Thoracic aorta (tissue), 2 donors: ENCODE measurements around the gene PTPRF. TPM values are rescaled to one million over a fixed set of nuclear protein-coding genes. Genes with fewer than 3 reads are reported as not detected.

Experiments
- ATAC-seq: fragments of 150-250 bp; one replicate; pipeline ENCODE4 v1.8.0; 2017; ENCODE audit warnings: low read depth; ENCODE audit not compliant: insufficient number of reproducible peaks, low FRiP score
- DNase-seq: peaks from one replicate; pipeline ENCODE4 v3.0.0-alpha.2; 2020; ENCODE audit warnings: low spot score
- H3K27ac ChIP-seq, 2 donors: fragments of 200-600 bp; sonication (generic); 1 replicate in 1 of 2; 2 replicates in 1 of 2; pipeline ENCODE4 v1.5.1; 2016; ENCODE audit warnings: mild to moderate bottlenecking in 2 of 2, moderate library complexity in 2 of 2
- H3K27me3 ChIP-seq: fragments of 200-600 bp; sonication (generic); replicated peaks from 2 replicates; pipeline ENCODE4 v1.6.0; 2016; ENCODE audit warnings: mild to moderate bottlenecking; ENCODE audit not compliant: insufficient read depth
- H3K36me3 ChIP-seq: fragments of 200-600 bp; sonication (generic); one replicate; pipeline ENCODE4 v1.5.1; 2016
- H3K4me1 ChIP-seq, 2 donors: fragments of 200-600 bp; sonication (generic); 1 replicate in 1 of 2; 2 replicates in 1 of 2; pipeline versions ENCODE4 v1.5.1 to v1.6.0; 2016; ENCODE audit warnings: low read depth in 2 of 2, mild to moderate bottlenecking in 1 of 2; ENCODE audit not compliant: control insufficient read depth in 1 of 2
- H3K4me3 ChIP-seq: fragments of 200-600 bp; sonication (generic); 2 replicates; pipeline ENCODE4 v1.5.1; 2016; ENCODE audit warnings: mild to moderate bottlenecking
- H3K9me3 ChIP-seq: fragments of 200-600 bp; sonication (generic); 2 replicates; pipeline ENCODE4 v1.5.1; 2016
- total RNA-seq, 2 donors: library from RNA; depleted of rRNA; stranded (reverse); fragments of >200 nt; gene quantifications; one replicate each; pipeline versions ENCODE4 v1.1.0 to v1.2.3, GENCODE V29; 2016
- TF ChIP-seq, protein P1 (sequence below): fragments of 200-600 bp; sonication (generic); IDR thresholded peaks from one replicate; pipeline ENCODE4 v1.5.1; 2019; ENCODE audit warnings: antibody characterized with exemption

PTPRF gene
- total RNA-seq, 2 donors from 2014 or later, result 43.9 to 55.1 TPM

- ATAC-seq (no peak), DNase-seq (no peak)
- H3K27ac ChIP-seq, result no peak overlapping the region
- no peak overlapping the region for H3K4me3 ChIP-seq
- H3K4me1 ChIP-seq, result no peaks in the 10 kb centered on the region
- H3K27me3 ChIP-seq, result no peaks in the 10 kb centered on the region
- peaks cover 31% of the 10 kb centered on the region for H3K36me3 ChIP-seq
- TF ChIP-seq, protein P1, sequence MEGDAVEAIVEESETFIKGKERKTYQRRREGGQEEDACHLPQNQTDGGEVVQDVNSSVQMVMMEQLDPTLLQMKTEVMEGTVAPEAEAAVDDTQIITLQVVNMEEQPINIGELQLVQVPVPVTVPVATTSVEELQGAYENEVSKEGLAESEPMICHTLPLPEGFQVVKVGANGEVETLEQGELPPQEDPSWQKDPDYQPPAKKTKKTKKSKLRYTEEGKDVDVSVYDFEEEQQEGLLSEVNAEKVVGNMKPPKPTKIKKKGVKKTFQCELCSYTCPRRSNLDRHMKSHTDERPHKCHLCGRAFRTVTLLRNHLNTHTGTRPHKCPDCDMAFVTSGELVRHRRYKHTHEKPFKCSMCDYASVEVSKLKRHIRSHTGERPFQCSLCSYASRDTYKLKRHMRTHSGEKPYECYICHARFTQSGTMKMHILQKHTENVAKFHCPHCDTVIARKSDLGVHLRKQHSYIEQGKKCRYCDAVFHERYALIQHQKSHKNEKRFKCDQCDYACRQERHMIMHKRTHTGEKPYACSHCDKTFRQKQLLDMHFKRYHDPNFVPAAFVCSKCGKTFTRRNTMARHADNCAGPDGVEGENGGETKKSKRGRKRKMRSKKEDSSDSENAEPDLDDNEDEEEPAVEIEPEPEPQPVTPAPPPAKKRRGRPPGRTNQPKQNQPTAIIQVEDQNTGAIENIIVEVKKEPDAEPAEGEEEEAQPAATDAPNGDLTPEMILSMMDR, result no peak
- H3K9me3 ChIP-seq, result no peaks in the 10 kb centered on the region
These were observed 81.7 kb downstream of the PTPRF start for GRCh38 chr1:43612406-43612805.

- TF ChIP-seq, protein P1, result no peak
- peaks cover 25% of the 10 kb centered on the region for H3K36me3 ChIP-seq
- DNase-seq (no peak), ATAC-seq (no peak)
- no peak overlapping the region for H3K27ac ChIP-seq
- no peaks in the 10 kb centered on the region for H3K27me3 ChIP-seq
- no peaks in the 10 kb centered on the region for H3K9me3 ChIP-seq
- no peaks in the 10 kb centered on the region for H3K4me1 ChIP-seq
- H3K4me3 ChIP-seq, result no peak overlapping the region
These were observed 82.6 kb downstream of the PTPRF start for GRCh38 chr1:43613075-43613942.

GRCh38 chr1:43614211-43614610, 83.5 kb downstream of the PTPRF start:
- H3K4me3 ChIP-seq, result no peak overlapping the region
- no peaks in the 10 kb centered on the region for H3K27me3 ChIP-seq
- DNase-seq, result no peak
- ATAC-seq, result no peak
- H3K36me3 ChIP-seq, result peaks cover 20% of the 10 kb centered on the region
- H3K27ac ChIP-seq, result no peak overlapping the region
- TF ChIP-seq, protein P1, result no peak
- no peaks in the 10 kb centered on the region for H3K4me1 ChIP-seq
- H3K9me3 ChIP-seq, result no peaks in the 10 kb centered on the region

DNA sequence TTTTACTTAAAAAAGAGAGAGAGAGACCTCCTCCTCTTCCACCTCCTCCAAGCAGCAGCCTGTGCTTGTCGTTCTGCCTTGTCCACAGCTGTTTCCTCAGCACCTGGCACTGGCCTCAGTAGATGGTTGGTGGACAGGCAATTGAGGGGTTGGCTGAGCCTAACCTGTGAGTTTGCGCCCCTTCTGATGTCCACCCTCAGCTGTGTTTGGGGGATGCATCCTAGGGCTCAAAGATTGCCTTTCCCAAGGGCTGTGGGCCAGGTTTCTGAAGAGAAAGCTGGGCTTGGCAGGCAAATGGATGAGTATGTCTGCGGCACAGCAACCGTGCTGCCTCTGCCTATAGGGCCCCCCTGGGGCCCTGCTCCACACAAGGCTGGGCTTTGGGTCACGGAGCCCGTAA, 84.2 kb downstream of the PTPRF start:
- Histone ChIP-seq H3K9me3 (no peaks in the 10 kb centered on the region), H3K27me3 (no peaks in the 10 kb centered on the region), H3K27ac (no peak overlapping the region), H3K4me1 (no peaks in the 10 kb centered on the region), H3K4me3 (no peak overlapping the region), H3K36me3 (peaks cover 20% of the 10 kb centered on the region)
- TF ChIP-seq, protein P1, result no peak
- ATAC-seq, result no peak
- DNase-seq, result no peak

- Histone ChIP-seq H3K27ac (no peak overlapping the region), H3K36me3 (peaks cover 25% of the 10 kb centered on the region), H3K9me3 (no peaks in the 10 kb centered on the region), H3K27me3 (no peaks in the 10 kb centered on the region), H3K4me3 (no peak overlapping the region), H3K4me1 (no peaks in the 10 kb centered on the region)
- ATAC-seq (no peak), DNase-seq (no peak)
- TF ChIP-seq, protein P1, result no peak
These were observed 85.7 kb downstream of the PTPRF start for GRCh38 chr1:43616383-43616782.
